Neutrophil (primary cell): ENCODE measurements around the gene CYP3A5.

Source experiments
- H3K27ac ChIP-seq: fragments of 200-600 bp; sonication (generic); 2 replicates; pipeline ENCODE4 v1.5.1; 2016; ENCODE audit warnings: mild to moderate bottlenecking, moderate library complexity
- H3K27me3 ChIP-seq: fragments of 200-600 bp; sonication (generic); 2 replicates; pipeline ENCODE4 v1.6.0; 2016; ENCODE audit warnings: mild to moderate bottlenecking
- H3K36me3 ChIP-seq: fragments of 200-600 bp; sonication (generic); 2 replicates; pipeline ENCODE4 v1.5.1; 2017
- H3K4me1 ChIP-seq, 2 experiments: fragments of 200-600 bp in 1 of 2; sonication (generic) in 1 of 2; 1 replicate in 1 of 2; 2 replicates in 1 of 2; pipeline versions ENCODE4 v1.5.1 to v1.6.1; 2013 to 2016; ENCODE audit warnings: low read depth in 1 of 2, low read length in 1 of 2, mild to moderate bottlenecking in 1 of 2, moderate library complexity in 1 of 2; ENCODE audit not compliant: control insufficient read depth in 1 of 2, insufficient read depth in 1 of 2
- H3K4me3 ChIP-seq, 2 experiments: fragments of 200-600 bp in 1 of 2; sonication (generic) in 1 of 2; 1 replicate in 1 of 2; 2 replicates in 1 of 2; pipeline ENCODE4 v1.5.1; 2013 to 2016; ENCODE audit warnings: low read depth in 1 of 2, low read length in 1 of 2, mild to moderate bottlenecking in 1 of 2, moderate library complexity in 1 of 2
- H3K9me3 ChIP-seq: fragments of 200-600 bp; sonication (generic); 2 replicates; pipeline ENCODE4 v1.5.1; 2016
- TF ChIP-seq, protein P1 (sequence below): fragments of 200-600 bp; sonication (generic); IDR thresholded peaks from 2 replicates; pipeline ENCODE4 v1.5.1; 2016; ENCODE audit warnings: antibody characterized with exemption

The CYP3A5 gene

DNA sequence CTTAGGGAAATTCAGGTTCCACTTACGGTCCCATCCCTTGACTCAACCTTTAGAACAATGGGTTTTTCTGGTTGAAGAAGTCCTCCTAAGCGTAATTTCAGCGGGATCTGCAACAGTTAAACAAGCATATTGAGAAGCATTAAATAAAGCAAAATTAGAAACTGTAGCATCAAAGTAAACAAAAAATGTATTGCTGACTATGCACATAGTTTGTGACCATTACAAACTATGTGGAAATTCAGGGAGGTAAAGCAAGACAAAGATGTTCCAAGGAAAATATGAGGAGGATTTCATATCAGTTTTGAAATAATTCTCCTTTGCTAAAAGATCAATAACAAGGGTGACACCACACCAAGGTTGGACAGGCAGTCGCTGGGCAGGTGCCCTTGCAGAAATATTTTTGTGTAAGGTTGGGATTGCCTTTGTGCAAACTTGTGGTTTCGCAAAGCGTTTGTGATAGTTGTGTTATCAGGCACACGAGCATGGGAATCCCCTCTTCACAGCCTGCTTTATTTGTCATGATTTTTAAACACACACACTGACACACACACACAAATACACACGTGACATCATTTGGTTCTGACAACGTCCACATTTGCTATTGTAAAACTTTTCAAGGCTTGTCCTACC, 5.4 kb upstream of the CYP3A5 start:
- no peaks in the 10 kb centered on the region for H3K4me1 ChIP-seq
- H3K4me3 ChIP-seq = no peak overlapping the region
- no peaks in the 10 kb centered on the region for H3K9me3 ChIP-seq
- no peaks in the 10 kb centered on the region for H3K36me3 ChIP-seq
- H3K27ac ChIP-seq = no peak overlapping the region
- TF ChIP-seq, protein P1, sequence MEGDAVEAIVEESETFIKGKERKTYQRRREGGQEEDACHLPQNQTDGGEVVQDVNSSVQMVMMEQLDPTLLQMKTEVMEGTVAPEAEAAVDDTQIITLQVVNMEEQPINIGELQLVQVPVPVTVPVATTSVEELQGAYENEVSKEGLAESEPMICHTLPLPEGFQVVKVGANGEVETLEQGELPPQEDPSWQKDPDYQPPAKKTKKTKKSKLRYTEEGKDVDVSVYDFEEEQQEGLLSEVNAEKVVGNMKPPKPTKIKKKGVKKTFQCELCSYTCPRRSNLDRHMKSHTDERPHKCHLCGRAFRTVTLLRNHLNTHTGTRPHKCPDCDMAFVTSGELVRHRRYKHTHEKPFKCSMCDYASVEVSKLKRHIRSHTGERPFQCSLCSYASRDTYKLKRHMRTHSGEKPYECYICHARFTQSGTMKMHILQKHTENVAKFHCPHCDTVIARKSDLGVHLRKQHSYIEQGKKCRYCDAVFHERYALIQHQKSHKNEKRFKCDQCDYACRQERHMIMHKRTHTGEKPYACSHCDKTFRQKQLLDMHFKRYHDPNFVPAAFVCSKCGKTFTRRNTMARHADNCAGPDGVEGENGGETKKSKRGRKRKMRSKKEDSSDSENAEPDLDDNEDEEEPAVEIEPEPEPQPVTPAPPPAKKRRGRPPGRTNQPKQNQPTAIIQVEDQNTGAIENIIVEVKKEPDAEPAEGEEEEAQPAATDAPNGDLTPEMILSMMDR = no peak
- H3K27me3 ChIP-seq = no peaks in the 10 kb centered on the region

- Histone ChIP-seq H3K27ac (no peak overlapping the region), H3K9me3 (no peaks in the 10 kb centered on the region), H3K36me3 (no peaks in the 10 kb centered on the region), H3K4me1 (peaks cover 0 to 3% of the 10 kb centered on the region in 2 experiments), H3K4me3 (no peak overlapping the region), H3K27me3 (peaks cover 3% of the 10 kb centered on the region)
- TF ChIP-seq, protein P1 = no peak
Observed at GRCh38 chr7:99679032-99679399, 780 bp downstream of the CYP3A5 start.

DNA sequence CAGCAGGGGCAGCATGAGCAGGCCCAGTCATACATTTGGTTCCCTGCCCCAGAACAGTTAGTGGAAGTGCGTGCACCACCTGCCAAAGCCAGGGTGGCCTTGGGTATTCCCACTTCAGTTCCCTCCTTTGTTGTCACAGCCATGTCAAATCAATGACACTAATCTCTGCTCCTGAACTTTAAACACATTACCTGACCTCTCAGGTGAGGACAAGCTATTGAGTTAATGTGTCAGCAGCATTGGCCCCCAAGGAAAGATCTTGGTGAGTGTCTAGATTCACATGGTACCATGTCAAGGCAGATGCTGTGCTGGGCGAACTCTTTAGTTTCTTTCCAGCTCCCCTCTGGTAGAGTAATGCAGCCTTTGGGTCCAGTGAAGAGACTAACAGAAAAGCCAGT, 2.1 kb downstream of the CYP3A5 start:
- peaks cover 3% of the 10 kb centered on the region for H3K27me3 ChIP-seq
- no peaks in the 10 kb centered on the region for H3K36me3 ChIP-seq
- no peak overlapping the region for H3K4me3 ChIP-seq
- H3K27ac ChIP-seq = no peak overlapping the region
- no peaks in the 10 kb centered on the region for H3K9me3 ChIP-seq
- TF ChIP-seq, protein P1 = no peak
- peaks cover 3 to 6% of the 10 kb centered on the region in 2 experiments for H3K4me1 ChIP-seq

DNA sequence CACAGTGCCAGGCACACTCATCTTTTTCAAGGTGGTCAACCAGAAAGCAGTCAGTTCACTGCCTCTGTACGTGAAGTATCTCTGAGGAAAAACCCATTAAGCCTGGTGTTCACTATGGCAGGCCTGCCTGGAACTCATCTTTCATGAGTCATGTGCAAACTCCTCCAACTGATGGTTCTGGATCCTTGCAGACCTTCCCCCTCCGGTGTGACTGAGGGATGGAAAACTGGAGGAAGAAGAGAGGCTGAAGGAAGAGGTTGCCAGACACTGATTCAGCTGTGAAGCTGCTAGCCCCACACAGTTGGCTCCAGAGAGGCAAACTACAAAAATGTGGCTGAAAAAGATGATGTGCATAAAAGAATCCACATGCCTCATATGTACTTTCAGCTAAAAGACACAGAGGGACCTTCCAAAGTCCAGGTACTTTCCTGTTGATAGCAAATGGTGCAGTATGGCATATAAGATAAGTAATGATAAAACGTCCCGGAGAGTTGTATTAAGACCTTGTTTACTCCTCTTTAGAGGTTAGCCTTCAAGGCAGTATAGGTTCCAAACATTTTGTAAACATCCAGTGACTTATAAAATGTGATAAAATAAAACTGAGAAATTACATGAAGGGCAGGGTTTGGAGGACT, 2.7 kb downstream of the CYP3A5 start:
- no peaks in the 10 kb centered on the region for H3K9me3 ChIP-seq
- H3K4me3 ChIP-seq = no peak overlapping the region
- H3K36me3 ChIP-seq = no peaks in the 10 kb centered on the region
- peaks cover 3% of the 10 kb centered on the region for H3K27me3 ChIP-seq
- peaks cover 8 to 9% of the 10 kb centered on the region in 2 experiments for H3K4me1 ChIP-seq
- TF ChIP-seq, protein P1 = no peak
- H3K27ac ChIP-seq = no peak overlapping the region

GRCh38 chr7:99674995-99675742, 4.6 kb downstream of the CYP3A5 start:
- Histone ChIP-seq H3K4me1 (peaks cover 9 to 10% of the 10 kb centered on the region in 2 experiments), H3K36me3 (no peaks in the 10 kb centered on the region), H3K27me3 (peaks cover 3% of the 10 kb centered on the region), H3K9me3 (no peaks in the 10 kb centered on the region), H3K4me3 (no peak overlapping the region), H3K27ac (no peak overlapping the region)
- TF ChIP-seq, protein P1 = no peak
